Stimulated activated CD4-positive, alpha-beta T cell treated with anti-CD3 and anti-CD28 coated beads, Interleukin-2, amount 100 ng/mL, for 24 hours (primary cell): ENCODE results near the gene AGAP1.

Experiments used
- DNase-seq, 2 donors: peaks; one replicate each; pipeline ENCODE4 v3.0.0-alpha.2; 2020

The AGAP1 gene

DNA sequence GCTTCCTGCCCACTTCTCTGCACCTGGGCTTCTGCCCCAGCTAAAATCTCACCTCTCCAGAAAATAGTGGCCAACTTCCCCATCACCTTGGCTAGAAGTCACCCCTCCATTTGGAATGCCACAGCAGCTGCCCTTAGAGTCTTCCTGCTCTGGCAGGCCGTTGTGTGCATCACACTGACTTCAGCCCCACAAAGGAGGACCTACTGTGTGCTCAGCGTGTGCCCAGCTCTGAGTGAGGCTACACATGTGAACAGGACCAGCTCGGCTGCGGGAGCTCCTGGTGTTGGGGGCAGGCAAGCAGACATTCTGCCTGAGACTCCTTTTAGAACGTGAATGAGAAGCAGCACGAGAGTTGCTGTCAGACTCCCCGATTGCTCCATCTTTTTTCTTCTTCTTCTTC, 78.7 kb downstream of the AGAP1 start:
- no peak for DNase-seq

DNA sequence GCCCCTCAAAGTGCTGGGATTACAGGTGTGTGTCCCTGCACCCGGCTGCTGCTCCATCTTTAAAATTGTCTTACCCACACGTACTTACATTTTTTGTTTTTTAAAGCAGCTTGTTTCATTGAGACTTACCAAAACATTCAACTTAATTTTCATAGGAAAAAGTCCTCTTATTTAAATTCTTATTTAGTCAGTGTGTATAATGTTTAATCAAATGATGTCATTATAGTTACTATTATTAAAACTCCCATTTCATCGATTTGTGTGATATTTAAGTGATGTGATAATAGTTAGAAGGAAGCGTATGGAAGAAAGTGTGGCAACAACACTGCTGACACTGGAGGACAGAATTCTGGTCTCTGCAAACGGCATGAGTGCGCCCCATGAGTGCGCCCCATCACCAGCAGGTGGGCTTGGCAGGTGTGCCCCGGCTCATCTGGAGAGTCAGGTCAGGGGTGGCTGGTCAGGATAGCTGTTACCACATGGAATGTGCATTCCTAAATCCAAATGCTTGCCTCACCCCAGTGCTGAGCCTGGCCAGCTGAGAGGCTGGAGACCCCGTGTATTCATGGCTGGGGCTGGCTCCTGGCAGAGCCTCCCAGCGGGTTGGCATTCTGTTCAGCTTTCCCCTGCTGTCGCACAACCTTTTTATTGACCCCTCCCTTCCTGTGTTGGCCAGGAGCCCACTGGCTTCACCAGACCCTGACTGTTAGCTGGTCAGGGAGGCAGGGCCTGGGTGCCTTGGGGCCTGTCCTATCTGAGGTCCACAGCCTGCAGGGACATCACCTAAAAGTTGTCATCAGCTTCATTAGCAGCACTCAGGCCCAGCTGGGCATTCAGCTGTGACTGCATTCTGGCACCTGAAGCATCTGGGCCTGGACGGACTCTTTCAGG, 79.7 kb downstream of the AGAP1 start:
- no peak for DNase-seq

GRCh38 chr2:235575431-235575830, 81.6 kb downstream of the AGAP1 start:
- no peak for DNase-seq

DNA sequence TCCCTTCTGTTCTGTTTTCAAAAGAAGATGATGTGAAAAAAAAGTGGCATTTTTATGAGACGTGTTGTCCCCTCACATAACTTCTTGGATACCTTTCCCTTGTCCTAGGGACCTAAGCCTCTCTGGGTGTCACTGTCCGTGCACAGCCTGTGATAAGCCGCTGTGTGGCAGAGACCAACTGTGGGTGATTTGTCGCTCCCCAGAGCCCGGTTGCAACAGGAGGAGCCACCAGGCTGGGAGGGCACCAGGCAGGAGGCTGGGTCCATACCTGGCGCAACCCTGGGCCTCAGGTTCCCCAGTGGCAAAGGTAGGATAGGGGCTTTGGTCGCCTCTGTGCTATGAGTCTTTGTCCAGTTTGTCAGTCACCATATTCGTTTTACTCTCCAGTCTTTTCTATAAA, 82.1 kb downstream of the AGAP1 start:
- no peak for DNase-seq

DNA sequence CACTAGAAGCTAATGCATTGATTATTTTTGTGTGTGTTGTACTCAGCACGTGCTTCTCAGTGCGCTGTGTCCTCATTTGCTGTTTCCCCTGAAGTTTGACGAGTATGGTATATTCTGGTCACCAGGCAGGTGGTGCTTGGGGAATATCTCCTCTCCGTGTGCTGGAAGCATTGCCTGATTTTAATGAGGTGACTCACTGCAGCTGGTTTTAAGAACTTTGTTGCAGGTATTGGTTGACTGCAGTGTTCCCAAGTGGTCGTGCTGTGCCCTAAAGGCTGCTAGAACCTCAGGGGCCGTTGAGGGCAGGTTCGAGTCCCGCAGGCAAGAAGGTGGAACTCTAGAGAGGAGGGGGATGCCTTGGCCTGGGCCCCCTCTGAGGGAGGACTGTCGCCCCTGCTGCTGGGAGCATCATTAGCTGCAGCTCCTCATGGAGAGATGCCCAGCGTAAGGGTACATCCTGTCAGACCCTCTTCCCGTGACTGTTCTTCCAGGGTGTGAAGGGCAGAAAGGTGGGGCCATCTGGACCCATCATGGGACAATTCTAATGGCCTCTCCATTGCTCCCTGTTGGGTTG, 82.6 kb downstream of the AGAP1 start:
- DNase-seq, result no peak

GRCh38 chr2:235577404-235578330, 83.8 kb downstream of the AGAP1 start:
- no peak for DNase-seq

DNA sequence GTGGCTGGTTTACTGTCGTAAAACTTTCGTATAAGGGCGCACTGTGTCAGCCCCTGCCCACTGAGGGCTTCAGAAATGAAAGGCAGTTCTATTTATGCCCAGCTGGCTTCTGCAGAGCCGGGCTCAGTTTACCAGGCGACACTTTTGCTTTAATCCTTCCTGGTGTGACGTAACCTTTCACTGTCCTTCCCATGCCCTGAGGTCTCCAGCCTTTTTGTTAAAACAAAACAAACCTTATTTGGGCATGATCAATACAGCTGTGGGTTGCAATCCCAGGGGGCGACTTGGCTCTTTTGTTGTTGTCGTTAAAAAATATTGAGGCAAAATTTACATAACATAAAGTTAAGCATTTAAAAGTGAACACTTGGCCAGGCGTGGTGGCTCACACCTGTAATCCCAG, 85.3 kb downstream of the AGAP1 start:
- no peak for DNase-seq

- no peak for DNase-seq
These were observed 86.7 kb downstream of the AGAP1 start for GRCh38 chr2:235580426-235581157.

GRCh38 chr2:235582081-235582686, 88.3 kb downstream of the AGAP1 start:
- no peak for DNase-seq

- DNase-seq, result no peak
These were observed 88.9 kb downstream of the AGAP1 start for GRCh38 chr2:235582729-235583128.

- DNase-seq, result no peak
These were observed 89.3 kb downstream of the AGAP1 start for GRCh38 chr2:235583144-235583543.

DNA sequence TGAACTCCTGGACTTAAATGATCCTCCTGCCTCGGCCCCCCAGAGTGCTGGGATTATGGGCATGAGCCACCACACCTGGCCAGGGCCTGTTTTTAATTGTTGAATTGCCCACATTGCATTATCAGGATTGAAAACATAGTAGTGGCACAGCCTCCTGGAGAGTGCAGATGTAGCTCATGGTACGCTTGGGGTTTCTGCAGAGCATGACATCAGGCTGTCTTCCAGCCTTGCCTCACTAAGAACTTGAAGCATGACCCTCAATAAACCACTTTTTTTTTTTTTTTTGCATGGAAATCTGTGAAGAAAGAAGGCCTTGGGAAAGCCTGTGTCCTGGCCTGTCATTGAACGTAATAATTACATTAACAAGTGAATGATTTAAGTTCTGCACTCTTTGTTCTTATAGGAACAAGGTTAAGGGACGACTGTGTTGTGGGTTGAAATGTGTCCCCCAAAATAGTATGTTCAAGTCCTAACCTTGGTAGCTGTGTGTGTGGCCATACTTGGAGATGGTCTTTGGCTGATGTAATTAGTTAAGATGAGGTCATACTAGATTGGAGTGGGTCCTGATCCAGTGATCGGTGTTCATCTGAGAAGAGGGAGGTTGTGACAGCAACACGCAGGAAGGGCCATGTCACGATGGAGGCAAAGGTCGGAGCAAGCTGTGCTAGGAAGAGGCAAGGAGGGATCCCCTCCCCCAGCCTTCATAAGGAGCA, 90.2 kb downstream of the AGAP1 start:
- DNase-seq, result no peak

GRCh38 chr2:235584638-235585007, 90.8 kb downstream of the AGAP1 start:
- DNase-seq, result no peak

DNA sequence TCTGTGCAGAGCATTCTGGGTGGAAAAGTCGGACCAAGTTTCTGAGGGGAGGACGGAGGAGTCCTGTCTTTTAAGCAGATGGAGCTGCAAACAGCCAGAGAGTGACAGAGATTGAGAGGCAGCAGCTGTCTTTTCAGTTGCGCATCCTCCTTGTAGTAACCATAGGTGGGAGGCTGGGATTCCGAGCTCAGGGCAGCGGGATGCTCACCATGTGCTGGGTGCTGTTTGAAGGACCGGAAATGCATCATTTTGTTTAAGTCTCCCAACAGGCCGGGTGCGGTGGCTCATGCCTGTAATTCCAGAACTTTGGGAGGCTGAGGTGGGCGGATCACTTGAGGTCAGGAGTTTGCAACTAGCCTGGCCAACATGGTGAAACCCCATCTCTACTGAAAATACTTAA, 93.4 kb downstream of the AGAP1 start:
- DNase-seq, result no peak

DNA sequence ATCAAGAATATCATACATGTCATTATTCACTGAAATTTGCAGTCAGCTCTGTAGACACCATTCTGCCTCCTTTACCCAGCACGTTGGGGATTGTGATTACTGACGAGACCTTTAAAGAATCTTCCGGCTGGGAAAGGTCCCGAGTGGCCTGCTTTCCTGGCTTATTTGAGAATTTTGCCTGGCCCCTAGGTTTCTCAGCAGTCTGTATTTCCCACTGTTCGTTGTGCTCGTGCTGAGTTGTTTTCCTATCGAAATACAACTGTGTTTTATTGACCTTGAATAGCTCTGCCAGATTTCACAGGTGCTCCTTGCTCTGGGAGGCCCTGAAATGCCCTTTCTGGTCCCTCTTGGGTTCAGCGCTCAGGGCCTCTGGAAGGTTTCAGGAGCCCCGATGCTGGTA, 94.9 kb downstream of the AGAP1 start:
- no peak for DNase-seq

DNA sequence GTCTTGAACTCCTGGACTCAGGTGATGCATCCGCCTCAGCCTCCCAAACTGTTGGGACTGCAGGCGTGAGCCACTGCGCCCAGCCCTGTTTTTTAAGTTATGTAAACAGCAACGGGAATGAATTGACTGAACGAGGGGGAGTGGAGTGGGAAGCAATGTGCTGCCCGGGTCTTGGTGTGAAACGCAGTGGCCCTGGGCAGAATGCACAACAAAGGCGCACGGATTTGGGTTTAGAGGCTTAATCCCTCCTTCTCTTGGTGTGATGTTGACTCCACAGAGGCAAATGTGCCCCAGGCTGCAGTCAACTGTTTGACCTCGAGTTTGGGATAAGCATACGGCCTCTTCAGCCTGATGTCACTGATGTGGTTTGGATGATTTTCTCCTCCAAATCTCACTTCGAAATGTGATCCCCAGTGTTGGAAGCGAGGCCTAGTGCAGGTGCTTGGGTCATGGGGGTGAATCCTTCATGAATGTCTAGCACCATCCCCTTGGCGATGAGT, 97.4 kb downstream of the AGAP1 start:
- DNase-seq, result no peak

DNA sequence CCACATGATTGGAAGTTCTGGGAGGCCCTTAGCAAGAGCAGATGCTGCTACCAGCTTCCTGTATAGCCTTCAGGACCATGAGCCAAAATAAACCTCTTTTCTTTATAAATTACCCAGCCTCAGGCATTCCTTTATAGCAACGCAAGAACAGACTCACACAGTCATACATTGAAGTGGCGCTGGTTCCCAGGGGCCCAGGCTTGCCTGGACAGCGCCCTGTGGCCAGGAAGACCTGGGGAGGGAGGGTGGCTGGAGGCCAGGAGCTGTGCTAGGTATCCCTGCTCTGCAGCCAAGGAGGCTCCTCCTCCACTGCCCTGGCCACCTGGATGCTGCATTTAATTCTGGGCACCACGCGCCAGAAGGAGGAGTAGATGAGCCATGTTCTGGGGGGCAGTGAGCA, 98.1 kb downstream of the AGAP1 start:
- DNase-seq, result no peak

DNA sequence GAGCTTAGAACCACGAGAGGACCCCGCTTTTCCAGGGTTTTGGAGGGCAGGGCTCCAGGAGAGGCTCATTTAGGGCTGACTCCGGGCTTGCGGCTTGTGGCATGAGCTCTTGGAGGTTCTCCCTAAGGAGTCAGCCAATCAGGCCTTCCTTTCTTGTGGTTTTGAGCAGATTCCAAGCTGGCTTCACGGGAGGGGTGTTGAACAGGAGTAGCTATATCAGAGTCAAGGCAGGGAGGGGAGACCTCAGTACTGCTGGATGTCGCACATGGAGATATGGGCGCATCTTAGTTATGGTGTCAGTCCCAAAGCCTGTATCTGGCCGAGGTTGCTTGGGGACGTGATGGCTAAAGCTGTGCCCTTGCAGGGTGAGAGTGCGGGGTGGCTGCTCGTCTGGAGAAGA, 98.6 kb downstream of the AGAP1 start:
- no peak for DNase-seq

- DNase-seq, result no peak
These were observed 99.0 kb downstream of the AGAP1 start for GRCh38 chr2:235592836-235593235.

DNA sequence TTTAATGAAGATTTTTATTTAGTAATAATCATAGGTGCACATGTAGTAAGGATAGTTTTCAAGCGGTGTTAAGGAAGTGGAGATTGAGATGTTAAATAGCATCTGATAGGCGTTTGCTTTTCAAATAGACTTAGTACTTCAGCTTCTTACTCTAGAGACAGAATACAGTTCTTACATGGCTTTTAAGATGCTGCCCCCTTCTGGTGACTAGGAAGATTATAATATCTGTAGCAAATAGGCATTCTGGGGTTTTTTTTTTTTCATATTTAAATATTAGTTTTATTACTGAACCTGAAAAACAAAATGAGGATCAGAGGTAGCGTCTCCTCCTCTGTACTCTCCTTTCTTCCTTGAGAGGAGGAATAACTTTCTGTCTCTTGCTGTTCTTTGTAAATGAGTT, 100.2 kb downstream of the AGAP1 start:
- no peak for DNase-seq

DNA sequence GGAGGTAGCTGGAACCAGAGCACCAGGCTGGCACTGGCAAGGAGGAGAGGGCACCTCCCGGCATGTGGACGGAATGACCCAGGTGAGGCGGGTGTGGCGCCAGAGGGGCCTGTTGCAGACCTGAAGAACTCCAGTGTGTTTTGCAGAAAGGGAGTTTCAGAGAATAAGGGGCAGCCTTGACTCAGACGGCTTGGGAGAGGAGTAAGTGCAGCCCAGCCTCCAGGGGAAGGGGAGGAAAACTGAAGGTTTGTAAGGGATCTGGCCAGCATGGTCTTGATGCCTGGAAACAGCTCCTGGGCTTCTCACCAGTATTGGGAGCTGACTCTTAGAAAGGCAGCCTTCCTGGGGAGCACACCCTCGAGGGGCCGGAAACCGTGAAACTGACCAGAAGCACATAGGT, 101.1 kb downstream of the AGAP1 start:
- no peak for DNase-seq
